GM19023 (cell line): ENCODE results near the gene ZMYM2.

Experiments
- ATAC-seq: cut with Tn5 transposase; IDR thresholded peaks from one replicate; pipeline ENCODE4 v1.9.1; 2021; ENCODE audit warnings: mild to moderate bottlenecking, moderate library complexity; ENCODE audit not compliant: unreplicated experiment

Gene ZMYM2

GRCh38 chr13:20044086-20044485 lies 85.6 kb downstream of the ZMYM2 start:
- ATAC-seq = no peak

DNA sequence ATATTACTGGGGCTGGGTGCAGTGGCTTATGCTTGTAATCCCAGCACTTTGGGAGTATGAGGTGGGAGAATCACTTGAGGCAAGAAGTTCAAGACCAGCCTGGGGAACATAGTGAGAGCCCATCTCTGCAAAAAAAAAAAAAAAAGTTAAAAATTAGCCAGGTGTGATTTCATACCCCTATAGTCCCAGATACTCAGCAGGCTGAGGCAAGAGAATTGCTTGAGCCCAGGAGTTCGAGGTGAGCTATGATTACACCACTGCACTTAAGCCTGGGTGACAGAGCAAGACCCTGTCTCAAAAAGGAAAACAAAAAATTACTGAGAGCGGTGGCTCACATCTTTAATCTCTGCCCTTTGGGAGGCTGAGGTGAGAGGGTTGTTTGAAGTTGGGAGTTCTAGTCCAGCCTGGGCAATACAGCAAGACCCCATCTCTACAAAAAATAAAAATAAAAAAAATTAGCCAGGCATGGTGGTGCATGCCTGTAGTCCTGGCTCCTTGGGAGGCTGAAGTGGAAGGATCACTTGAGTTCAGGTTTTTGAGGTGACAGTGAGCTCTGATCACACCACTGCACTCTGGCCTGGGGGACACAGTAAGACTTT lies 87.5 kb downstream of the ZMYM2 start:
- ATAC-seq = no peak

DNA sequence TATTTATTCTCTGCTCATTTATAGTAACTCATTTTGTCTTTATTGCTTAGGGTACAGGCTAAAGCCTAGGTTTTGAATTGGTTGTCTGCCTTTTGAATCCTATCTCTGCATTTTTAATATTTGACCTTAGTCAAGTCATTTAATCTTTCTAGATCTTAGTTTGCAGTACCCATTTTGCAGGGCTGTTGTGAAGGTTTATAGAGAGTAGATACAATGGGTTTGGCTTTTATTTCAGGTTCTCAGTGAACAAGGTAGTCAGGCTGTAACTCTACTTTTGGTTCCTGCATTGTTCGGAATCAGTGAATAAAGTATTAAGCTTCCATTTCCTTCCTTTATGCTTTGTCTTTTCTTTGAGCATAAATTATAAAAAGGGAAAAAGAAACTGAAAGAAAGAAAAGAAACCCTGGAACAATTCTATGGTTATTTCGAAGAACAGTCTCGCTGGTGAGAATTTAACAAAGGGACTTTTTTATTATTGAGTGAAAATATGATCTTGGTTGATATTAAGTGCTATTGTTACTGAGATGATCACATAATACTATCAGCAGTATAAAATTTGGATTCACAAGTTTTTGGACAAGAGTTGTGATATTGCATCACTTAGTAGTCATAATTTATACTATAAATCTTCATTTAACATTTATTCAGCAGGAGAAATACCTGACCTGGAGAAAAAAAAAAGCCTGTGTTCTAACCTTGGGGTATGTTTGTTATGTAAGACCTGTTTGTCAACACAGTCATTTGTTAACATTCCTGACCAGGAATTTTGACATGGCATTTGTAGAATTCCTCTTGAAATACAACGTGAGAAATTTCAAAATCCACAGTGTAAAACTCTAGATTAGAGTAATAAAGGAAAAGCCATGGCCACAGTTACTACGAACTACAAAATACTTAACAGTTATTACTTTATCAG lies 91.3 kb downstream of the ZMYM2 start:
- ATAC-seq = no peak

- no peak for ATAC-seq
Measured at GRCh38 chr13:20051366-20051765, 92.8 kb downstream of the ZMYM2 start.

DNA sequence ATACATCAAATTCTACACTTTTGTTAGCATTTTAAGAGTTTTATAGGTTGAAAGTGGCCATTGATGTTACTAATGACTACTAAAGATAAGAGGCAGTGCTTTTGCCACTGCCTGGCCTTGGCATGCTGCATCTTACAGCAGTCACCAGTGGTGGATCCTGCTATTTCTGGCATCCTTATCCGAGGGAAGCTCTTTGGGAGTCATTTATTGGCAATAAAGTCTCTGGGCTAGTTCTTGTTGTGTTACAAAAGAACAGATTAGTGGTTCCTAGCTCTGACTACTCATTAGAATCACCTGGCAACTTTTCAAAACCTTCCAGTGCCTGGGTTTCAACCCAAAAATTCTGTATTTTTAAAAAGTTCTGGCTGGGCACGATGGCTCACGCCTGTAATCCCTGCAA lies 94.5 kb downstream of the ZMYM2 start:
- no peak for ATAC-seq

DNA sequence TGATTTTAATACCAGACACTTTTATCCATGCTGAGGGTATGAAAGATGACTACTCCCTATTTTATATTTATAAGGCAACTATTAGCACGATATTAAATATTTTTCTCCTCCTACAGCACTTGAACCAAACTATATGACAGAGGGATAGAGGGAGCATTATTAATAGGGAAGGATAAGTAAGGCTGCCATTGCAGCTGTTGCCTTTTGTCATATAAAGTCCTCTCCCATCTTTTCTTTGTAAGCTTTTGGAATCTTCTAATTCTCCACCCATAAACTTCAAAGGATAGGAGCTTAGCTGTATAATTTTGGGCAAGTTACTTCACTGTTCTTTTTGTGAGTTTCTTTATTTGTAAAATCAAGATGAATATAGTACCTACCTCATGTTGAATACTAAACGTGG lies 95.4 kb downstream of the ZMYM2 start:
- no peak for ATAC-seq

- no peak for ATAC-seq
Measured at GRCh38 chr13:20054586-20054985, 96.1 kb downstream of the ZMYM2 start.

DNA sequence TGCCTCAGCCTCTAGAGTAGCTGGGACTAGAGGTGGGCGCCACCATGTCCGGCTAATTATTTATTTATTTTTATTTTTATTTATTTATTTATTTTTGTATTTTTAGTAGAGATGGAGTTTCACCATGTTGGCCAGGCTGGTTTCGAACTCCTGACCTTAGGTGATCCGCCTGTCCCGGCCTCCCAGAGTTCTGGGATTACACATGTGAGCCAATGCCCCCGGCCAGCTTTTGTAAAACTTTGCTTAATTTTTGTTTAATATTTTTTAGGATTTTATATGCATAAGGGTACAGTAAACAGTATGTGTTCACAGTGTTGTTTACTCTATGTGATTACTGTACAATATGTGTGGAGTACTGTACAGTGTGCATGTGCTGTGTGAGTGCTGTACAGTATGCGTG lies 98.7 kb downstream of the ZMYM2 start:
- ATAC-seq = no peak

GRCh38 chr13:20057963-20058362 lies 99.4 kb downstream of the ZMYM2 start:
- ATAC-seq = no peak

DNA sequence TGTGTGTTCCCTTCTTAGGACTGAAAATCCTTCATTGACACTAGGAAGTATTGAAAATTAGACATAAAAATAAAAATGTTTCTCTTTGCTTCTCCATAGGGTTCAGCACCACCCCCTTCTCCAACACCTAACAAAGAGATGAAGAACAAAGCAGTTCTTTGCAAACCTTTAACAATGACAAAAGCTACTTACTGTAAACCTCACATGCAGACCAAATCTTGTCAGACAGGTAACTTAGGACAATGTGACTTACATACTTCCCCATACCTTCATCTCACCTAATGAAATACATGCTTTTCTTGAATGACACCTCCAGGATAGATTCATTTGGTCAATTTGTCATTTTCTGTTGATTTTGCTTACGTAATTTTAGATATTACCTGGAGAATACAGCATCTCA lies 99.9 kb downstream of the ZMYM2 start:
- no peak for ATAC-seq

- no peak for ATAC-seq
Measured at GRCh38 chr13:20064128-20064527, 105.6 kb downstream of the ZMYM2 start.

DNA sequence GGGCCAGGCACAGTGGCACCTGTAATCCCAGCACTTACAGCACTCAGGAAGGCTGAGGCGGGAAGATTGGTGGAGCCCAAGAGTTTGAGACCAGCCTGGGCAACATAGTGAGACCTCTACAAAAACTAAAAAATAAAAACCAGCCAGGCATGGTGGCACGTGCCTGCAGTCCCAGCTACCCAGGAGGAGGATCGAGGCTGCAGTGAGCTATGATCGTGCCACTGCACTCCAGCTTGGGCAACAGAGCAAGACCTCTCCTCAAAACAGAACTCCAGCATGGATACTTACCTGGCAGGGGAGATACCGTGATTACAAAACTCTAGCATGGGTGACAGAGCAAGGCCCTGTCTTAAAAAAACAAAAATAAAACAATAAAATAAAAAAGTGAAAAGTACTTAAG lies 107.0 kb downstream of the ZMYM2 start:
- ATAC-seq = no peak

DNA sequence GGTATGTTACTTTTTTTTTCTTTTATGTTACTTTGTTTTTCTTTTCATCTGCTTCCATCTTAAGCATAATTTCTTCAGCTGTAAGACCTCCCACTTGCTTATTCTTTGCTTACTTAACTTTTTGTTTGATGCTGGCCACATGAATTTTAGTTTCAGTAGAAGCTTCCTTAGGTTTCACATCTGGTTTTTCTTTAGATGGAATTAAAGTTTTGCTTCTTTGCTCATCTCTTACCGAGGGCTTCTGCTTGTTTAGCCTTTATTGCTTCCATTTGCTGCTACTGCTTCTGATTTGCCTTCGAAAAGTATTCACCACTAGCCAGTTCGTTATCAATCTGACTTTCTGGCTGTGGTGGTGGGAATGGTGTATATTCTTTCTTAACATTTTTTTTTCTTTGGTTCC lies 111.4 kb downstream of the ZMYM2 start:
- no peak for ATAC-seq

GRCh38 chr13:20073775-20074174 lies 115.2 kb downstream of the ZMYM2 start:
- ATAC-seq = no peak

DNA sequence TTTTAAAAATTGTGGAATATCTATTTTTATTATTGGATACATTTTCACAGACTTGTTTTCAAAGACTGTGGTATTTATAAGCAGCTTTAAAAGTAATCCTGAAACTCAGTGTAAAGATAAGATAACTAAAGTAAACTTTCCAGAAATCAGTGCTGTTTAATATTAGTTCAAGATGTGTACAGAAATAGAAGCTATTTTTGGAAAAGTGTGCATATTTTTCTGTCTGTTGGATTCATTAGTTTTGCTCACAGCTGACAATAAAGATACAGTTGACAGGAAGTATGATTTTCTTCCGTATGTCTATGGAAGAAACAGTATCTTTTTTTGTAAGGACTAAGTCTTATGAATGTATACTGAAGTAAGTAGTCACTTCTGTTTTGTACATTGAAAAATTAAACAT lies 116.4 kb downstream of the ZMYM2 start:
- ATAC-seq = no peak

GRCh38 chr13:20077086-20077485 lies 118.6 kb downstream of the ZMYM2 start:
- no peak for ATAC-seq

DNA sequence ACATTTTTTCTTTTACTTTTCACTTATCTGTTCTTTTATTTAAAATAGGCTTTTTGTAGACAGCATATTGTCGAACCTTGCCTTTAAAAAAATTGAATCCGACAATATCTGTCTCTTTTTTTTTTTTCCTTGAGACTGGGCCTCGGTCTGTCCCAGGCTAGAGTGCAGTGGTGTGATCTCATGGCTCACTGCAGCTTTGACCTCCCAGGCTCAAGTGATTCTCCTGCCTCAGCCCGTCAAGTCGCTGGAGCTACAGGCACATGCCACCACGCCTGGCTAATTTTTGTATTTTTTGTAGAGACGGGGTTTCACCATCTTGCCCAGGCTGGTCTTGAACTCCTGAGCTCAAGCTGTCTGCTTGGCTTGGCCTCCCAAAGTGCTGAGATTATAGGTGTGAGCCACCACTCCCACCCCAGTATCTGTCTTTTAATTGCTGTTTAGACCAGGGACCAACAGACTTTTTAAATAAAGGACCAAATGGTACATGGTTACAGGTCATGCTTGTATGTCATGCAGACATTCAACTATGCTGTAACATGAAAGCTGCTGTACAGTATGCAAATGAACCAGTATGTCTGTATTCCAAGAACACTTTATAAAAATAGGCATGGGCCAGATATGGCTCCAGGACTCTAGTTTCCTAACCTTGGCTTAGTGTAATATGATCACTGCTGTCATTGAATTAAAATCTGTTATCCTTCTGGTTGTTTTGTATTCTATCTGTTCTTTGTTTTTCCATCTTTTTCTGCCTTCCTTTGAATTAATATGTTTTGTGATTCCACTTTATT lies 122.0 kb downstream of the ZMYM2 start:
- ATAC-seq = no peak

GRCh38 chr13:20090349-20090748 lies 131.8 kb downstream of the ZMYM2 start:
- ATAC-seq = no peak

GRCh38 chr13:20093951-20094350 lies 135.4 kb downstream of the ZMYM2 start:
- ATAC-seq = no peak

DNA sequence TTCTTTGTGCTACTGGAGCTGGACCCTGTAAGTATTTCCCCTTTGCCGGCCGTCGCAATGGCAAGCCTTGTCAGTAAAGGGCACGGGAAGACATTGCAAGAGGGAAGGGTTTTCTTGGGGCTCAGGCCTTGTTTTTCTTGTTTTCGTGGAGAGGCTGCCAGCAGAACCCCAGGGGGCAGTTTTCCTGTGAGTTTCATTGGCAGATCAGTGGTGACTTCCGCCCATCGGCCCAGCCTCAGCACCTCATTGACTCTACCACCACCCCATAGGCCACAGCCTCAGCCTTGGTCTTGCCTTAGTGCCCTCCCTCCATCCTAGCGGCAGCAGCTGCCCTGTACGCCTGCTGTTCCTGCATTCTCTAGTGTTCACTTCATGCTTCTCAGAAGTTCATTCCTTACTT lies 140.8 kb downstream of the ZMYM2 start:
- no peak for ATAC-seq

GRCh38 chr13:20101467-20102316 lies 143.2 kb downstream of the ZMYM2 start:
- ATAC-seq = no peak
